ENCODE results near the gene CHST2.
"Not testable (repeated sequence)": the region's sequence is repeated elsewhere in the genome, so short reads cannot be mapped to it uniquely, and the experiment has no call there.

CHST2 gene, protein sequence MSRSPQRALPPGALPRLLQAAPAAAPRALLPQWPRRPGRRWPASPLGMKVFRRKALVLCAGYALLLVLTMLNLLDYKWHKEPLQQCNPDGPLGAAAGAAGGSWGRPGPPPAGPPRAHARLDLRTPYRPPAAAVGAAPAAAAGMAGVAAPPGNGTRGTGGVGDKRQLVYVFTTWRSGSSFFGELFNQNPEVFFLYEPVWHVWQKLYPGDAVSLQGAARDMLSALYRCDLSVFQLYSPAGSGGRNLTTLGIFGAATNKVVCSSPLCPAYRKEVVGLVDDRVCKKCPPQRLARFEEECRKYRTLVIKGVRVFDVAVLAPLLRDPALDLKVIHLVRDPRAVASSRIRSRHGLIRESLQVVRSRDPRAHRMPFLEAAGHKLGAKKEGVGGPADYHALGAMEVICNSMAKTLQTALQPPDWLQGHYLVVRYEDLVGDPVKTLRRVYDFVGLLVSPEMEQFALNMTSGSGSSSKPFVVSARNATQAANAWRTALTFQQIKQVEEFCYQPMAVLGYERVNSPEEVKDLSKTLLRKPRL

DNA sequence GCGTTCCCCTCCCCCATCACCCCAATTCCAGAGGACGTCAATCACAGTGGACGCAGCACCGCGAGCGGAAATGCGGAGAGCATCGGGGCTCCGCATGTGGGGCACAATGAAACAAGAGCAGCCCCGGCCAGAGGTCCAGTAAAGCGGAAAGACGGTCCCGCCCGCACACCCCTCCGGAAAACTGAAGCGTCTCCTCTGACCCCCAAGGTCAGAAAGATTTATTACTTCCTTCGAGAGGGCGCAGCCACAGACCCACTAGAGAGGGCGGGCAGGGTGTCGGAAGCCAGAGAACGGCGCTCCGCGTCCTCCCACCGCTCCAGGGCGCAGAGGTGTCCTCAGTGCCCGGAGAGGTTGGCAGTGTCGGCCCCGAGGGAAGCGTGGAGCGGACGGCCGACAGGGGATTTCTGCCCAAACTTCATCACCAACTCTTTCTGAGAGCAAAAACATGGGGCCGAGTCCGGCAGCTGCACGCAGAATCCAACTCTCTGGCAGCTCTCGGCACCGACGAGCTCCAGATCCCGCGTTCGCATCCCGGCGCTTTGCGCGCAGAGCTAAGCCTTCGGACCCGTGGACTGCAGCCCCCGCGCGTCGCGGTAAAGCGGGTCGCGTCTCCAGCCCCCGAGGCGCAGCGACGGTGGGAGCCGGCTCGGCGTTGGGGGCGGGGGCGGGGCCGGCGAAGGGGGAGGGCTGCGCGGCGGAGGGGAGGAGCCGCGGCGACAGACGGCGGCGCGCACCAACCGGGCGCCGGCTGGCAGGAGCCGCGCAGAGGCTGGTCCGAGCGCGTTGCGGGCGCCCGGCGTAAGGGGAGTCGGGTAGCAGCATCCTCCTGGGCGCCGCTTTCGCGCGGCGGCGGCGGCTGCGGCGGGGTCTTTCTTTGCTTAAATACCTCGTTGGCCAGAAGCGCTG is at the start of gene CHST2:
Gene CHST2, plus strand, starts transcription at position 763 of the 906 bp plus-strand sequence. CDS start 1,046 bp downstream, outside the sequence.
- DNase-seq: peak; percentile 55 to 58

DNA sequence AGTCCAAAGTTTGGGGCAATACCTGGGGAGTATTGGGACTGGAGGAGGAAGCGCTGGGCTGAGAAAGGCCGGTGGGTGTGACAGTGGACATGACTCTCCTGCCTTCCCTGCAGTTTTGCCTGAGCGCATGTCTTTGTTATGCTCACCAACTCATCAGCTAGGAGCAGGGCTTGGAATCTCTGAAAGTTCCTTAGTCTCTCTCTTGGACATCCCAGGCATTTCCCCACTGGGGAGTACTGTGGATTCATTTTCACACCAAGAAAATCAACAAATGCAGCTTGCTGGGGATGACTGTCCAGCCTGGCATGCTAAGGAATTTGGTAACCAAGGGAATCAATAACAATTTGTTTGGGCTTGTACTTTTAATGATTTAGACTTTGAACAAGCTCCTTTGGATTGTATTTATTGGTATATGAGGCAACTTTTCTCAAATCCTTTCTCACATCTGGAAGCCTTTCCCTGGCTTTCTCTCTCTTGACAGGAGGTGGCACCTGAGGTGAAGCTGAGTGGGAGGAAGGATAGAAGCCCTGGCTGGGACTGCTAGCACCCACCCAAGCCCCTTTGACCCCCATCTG is 48.5 kb upstream of the CHST2 start:
- no peak for DNase-seq

DNA sequence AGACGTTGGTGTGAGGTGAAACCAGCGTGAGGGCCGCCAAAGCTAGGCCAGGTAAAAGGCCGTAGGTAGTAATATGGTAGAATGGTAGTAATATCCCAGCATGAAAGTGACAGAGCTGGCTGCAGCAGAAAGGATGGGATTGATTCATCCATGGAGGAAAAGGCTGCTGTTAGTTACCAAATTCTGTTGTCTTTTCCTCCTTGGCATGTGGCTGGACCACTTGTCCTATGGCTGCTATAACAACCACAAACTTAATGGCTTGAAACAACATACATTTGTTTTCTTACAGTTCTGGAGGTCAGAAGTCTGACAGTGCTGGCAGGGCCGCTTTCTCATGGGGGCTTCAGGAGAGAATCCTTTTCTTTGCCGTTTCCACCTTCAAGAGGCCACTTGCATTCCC is 47.8 kb upstream of the CHST2 start:
- DNase-seq: no peak

DNA sequence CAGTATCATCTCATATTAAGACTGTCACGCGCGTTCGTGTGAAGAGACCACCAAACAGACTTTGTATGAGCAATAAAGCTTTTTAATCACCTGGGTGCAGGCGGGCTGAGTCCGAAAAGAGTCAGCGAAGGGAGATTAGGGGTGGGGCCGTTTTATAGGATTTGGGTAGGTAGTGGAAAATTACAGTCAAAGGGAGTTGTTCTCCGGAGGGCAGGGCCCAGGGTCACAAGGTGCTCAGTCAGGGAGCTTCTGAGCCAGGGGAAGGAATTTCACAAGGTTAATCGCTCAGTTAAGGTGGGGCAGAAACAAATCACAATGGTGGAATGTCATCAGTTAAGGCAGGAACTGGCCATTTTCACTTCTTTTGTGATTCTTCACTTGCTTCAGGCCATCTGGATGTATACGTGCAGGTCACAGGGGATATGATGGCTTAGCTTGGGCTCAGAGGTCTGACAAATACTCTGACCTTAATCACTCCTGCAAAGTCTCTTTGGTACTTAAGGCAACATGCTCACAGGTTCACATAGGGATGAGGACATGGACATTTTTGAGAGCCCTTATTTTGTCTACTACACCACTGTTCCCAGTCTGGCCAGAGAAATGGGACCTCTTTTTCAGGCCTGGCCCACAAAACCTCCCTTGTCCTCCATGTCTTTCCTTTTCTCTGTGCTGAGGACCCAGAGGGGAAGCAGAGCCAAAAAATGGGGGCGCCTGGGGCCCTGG is 47.1 kb upstream of the CHST2 start:
- DNase-seq: not testable (repeated sequence)

DNA sequence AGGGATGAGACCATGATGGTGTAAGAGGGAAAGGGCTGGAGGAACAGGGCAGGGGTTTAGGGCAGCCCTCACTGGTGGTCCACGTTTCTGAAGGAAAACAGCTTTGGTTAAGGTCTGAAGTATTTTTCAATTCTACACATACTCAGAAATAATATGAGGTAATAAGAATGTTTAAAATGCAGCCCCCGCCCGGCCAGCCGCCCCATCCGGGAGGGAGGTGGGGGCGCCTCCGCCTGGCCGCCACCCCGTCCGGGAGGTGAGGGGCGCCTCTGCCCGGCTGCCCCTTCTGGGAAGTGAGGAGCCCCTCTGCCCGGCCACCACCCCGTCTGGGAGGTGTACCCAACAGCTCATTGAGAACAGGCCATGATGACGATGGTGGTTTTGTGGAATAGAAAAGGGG is 46.0 kb upstream of the CHST2 start:
- DNase-seq: not testable (repeated sequence)

DNA sequence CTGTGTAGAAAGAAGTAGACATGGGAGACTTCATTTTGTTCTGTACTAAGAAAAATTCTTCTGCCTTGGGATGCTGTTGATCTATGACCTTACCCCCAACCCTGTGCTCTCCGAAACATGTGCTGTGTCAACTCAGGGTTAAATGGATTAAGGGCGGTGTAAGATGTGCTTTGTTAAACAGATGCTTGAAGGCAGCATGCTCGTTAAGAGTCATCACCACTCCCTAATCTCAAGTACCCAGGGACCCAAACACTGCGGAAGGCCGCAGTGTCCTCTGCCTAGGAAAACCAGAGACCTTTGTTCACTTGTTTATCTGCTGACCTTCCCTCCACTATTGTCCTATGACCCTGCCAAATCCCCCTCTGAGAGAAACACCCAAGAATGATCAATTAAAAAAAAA is 45.6 kb upstream of the CHST2 start:
- not testable (repeated sequence) for DNase-seq

DNA sequence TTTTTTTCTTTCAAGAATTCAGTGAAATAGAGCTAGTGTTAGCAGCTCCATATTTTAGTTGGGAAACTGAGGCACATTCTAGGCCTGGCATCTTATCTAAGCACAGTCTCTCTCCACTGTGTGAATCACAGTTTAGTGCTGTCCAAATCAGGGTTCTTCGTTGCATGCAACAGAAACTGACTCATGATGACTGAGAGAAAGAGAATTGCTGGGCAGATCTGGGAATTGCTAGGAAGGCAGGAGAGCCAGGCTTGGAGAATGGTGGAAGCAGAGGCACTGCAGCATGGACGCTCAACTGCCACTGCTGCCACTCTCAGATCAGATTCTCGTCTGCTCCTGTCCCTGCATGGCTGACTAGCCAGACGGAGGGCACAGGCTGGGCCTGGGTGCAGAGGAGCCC is 40.7 kb upstream of the CHST2 start:
- DNase-seq: no peak

DNA sequence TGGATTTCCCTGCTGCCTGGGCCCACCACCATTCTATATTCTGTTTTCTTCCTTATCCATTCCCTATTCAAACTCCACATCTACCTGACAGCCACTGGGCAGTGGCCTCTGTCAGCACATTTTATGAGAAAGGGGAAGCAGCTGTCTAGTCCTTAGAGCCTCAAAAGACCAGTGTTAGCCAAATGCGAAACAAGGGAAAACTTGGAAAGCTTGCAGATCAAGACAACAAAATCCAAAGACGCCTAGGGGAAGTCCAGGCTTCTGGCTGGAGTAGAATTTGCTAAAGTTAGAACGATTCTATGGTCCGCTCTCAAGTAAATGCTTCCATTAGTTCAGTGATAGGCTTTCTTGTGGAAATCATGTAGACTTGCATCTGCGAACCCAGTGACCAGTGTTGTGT is 39.4 kb upstream of the CHST2 start:
- no peak for DNase-seq

DNA sequence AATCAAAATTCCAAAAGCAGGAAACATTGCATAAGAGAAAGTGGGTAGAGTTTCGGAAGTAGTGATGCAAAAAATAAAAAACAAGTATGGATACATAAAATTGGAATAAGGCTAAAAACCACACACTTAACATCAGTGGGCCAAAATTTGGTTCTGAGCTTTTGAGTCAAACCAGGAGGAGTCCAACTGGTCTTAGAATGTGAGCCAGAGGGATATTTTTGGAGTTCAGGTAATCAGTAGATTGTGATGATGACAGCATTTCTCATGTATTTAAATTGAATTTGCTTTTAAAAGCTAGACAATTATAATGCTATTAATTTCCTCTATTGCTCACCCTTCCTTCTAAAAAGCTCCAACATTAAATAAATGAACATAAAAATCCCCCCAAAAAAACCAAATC is 38.2 kb upstream of the CHST2 start:
- DNase-seq: no peak

DNA sequence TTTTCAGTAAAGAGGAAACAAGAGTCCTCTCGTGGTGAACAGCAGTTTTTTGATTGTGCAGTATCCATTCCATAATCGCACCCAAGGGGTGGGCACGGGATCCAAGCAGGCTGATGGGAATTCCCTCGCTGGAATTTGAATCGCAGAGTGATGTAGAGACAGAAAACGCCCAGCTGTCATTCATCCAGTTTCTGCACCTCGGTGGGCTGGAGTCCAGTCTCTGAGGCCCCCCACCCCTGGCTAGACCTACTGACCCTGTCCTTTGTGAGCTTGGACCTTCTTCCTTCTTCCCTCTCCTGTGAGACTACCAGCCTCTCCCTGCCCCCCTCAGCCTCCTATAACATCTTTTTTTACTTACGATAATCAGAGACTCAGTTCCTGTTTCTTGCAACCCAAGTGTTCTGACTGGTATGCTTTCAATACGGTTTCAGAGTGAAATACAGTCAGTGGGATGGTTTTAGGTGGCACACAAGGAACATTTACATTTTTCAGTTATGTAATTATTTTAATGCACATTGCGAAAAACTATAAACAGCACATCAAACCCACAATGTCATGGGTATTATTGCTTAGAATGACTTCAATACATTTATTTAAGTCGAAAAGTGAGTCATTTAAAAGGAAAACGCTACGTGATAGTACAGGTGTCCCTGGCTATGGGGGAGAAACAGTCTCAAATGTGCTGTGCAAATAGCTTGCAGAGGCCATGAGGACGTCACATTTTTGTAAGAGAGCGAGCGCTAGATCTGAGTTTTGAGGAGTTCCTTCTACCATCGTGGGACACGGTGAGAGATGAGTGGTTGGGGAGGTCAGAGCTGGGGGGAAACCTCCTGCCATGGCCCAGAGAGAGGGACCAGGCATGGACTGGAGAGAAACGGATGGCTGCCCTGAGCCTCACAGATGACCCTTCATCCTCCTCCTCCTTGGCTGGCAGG is 37.5 kb upstream of the CHST2 start:
- peak in 1 of 2 donors; percentile 12 for DNase-seq

DNA sequence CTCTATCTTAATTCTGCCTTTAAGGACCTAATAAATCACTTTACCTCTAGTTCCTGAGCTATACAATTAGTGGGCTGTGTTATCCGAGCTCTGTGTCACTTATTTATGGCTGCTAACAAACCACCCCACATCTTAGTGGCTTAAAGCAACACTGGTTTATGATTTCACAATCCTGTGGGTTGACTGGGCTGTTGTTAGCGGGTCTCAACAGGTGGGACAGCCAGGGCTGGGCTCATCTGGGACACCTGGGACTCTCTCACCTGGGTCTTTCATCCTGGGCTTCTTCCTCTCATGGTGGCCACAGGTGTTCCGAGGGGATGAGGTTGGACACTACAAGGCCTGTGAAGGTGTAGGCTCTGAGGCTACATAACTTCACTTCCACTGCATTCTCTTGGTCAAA is 35.8 kb upstream of the CHST2 start:
- DNase-seq: no peak

DNA sequence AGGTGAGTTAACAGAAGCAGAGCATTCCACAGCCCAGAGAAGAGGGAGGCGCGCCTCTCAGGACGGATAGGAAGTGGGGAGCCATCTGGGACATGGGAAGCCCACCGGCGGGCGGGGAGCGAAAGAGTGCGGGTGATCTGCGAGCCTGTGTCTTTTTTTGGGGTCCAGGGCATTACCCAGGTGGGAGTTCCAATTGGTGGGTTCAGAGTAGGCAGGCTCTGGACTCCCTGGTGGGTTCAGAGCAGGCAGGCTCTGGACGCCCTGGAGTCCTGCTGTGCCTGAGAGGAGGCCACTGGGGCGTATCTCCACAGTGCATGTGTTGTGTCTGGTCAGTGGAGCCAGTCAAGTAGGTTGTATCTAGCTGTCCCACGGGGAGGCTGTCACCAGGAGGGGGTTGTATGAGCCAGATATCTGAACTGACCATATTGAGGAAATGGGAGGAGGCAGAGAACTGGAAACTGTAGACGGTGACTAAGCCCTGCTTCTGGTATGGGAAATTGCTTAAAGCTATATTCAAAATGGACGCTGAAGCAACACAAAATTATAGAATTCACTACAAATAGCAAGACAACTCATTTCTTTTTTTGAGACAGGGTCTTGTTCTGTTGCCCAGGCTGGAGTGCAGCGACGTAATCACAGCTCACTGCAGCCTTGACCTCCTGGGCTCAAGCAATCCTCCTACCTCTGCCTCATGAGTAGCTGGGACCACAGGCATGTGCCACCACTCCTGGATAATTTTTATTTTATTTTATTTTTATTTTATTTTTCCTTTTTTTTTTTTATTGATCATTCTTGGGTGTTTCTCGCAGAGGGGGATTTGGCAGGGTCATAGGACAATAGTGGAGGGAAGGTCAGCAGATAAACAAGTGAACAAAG is 34.5 kb upstream of the CHST2 start:
- no peak for DNase-seq

DNA sequence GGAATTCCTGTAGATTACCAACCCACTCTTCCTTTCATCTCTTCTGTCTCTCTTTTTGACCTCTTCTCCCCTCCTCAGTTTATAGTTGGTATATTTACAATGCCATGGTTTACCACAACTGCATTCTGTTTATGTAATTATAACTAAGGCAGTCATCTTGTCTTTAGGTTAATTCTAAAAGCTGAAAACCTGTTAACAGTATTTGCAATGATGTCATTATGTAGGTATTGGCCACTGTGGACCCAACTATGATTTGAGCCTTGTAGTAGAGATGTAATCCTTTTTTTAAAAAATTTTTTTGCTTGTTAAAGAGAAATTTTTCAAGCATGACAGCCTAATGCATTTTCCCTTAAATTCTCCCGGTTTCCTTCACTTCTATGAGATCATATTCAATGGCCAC is 30.7 kb upstream of the CHST2 start:
- DNase-seq: no peak

DNA sequence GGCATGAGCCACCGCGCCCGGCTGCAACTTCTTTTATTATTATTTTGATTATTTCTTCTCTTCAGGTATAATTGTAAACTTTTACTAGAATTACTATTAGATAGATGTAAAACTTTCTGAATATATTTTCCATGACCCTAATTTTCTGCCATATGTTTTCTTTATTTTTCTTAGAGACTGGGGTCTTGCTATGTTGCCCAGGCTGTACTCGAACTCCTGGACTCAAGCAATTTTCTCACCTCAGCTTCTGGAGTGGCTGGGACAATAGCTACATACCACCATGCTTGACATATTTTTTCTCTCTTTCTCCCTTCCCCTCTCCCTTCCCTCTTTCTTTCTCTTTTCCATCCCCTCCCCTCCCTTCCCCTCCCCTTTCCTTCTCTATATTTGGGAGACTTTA is 29.6 kb upstream of the CHST2 start:
- DNase-seq: no peak

DNA sequence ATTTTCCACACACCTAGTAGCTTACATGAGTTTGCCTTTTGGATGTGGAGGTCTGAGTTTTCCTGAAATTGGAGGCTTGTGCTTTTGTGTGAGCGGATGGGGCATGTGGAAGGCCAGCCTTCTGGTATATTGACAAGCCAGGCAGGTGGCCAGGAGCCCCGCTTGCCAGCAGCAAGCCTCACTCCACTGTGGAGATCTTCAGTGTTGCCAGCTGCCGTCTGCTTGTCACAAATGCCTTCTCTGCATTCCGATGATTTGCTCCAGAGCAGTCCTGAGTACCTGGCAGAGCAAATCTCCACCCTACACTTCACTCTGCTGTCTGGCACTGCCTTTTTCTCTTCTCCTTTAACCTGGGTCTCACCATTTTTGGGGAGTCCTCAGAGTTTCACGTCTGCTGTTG is 29.1 kb upstream of the CHST2 start:
- DNase-seq: no peak

DNA sequence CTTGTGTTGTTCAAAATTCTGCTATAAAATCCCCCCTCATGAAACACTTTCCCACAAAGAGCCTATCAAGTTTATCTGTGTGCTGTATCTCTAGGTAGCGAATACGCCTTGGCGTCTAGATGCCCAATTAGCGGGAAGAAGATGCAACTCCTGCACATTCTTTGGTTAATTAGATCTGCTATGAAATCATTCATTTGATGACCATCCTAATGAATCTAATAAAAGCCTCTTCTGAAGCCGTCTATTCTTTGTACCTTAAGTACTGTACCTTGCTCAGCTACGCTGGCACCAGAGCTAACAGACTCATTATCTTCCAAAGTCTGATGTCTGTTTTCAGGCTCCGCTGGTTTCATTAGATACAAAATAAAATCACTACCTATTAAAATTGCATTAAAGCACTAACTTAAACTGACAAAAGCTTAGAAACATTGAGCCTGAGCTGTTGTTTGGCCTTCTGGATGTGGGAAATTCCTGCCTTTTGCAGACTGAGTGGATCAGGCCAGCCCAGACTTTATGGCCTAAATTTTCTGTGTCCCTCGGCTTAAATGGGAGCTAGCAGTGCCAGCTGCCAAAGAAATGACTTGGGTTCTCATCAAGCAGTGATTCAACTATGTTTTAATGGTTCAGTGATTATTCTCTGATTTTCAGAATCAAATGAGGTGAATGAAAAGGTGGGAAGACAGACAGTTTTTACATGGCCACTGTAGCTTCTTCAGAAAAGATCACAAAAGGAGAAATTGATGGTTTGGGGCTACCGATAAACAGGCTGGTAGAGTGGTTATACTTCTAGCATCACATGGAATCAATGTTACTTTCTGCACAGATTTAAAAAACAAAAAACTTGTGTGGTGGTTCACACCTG is 28.4 kb upstream of the CHST2 start:
- no peak for DNase-seq

DNA sequence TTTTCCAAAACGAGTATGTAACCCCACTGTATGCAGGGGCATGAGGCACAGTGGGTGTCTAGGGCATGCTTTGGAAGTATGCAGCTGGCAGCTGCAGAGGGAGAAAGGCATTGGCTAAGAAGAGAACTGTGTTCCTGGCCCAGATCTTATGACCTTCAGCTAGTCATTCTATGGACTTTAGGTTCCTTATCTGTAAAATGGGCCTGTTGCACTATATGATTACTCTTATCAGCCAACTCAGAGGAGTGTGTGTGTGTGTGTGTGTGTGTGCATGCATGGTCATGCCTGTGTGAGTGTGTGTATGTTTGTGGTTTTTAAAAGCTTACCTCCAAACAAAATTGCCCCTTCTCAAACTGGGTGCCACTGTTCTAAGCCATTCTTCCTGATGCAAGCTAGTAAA is 27.4 kb upstream of the CHST2 start:
- DNase-seq: no peak

DNA sequence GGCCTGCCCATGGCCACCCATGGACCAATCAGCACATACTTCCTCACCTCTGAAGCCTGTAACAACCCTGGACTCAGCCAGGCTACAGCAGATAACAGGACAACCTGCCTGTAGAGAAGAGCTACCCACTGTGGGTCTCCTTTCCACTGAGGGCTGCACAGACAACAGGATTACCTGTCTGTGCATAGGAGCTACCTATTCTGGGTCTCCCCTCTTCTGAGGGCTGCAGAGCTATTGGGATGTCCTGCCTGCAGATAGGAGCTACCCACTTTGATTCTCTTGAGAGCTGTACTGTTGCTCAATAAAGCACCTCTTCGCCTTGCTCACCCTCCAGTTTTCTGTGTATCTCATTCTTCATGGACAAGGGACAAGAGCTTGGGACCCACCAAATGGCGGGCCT is 23.8 kb upstream of the CHST2 start:
- DNase-seq: no peak

DNA sequence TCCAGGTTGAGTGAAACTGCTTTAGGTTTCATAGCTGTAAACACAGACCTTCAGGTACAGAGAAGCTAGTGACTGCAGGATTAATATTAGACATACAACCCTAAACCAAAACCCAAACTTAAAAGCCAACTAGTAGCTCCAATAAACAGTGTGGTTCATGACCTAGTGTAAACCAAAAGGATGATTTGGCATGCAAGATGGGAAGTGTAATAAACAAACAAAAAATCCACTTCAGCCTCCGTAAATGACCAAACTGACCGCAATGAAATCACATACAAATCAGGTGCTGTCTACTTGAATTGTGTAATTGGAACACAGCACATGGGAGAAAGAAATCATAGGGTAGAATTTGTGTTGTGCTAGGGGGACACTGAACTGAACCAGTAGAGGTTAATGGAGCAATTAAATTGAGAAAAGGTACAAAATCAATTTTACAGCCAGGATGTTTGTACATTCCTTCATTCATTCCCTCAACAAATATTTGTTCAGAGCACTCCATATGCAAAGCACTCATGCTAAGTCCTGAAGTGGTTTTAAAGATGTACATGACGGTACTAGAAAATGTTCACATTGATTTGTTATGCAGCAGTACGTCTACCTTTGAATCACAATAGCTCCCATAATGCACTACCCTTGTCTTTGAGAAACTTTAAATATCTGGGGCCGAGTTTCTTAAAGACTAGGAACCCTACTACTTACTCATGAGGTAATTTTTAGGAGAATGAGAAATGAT is 21.4 kb upstream of the CHST2 start:
- no peak for DNase-seq

All from stimulated activated CD4-positive, alpha-beta T cell treated with anti-CD3 and anti-CD28 coated beads, Interleukin-2, amount 100 ng/mL, for 48 hours (primary cell).